Nephron (organoid): ENCODE results near the gene TRAPPC12.
A peak's percentile ranks its signal among the peaks of the same experiment; 100 is the strongest.

Experiments used
- H3K27ac Mint-ChIP-seq, 3 experiments: 2 replicates each; pipeline ENCODE4 v1.8.0; 2020; ENCODE audit warnings: mixed read lengths in 3 of 3, mild to moderate bottlenecking in 2 of 3, moderate library complexity in 1 of 3
- H3K27me3 Mint-ChIP-seq: 2 replicates; pipeline ENCODE4 v1.8.0; 2021; ENCODE audit warnings: low read depth, mild to moderate bottlenecking, moderate library complexity, mixed read lengths
- H3K36me3 Mint-ChIP-seq: 2 replicates; pipeline ENCODE4 v1.8.0; 2020; ENCODE audit warnings: low read depth, mixed read lengths
- H3K4me1 Mint-ChIP-seq: 2 replicates; pipeline ENCODE4 v1.8.0; 2020; ENCODE audit warnings: mixed read lengths
- H3K4me3 Mint-ChIP-seq, 3 experiments: 2 replicates each; pipeline ENCODE4 v1.8.0; 2020; ENCODE audit warnings: mild to moderate bottlenecking in 3 of 3, mixed read lengths in 3 of 3, moderate library complexity in 2 of 3
- H3K9me3 Mint-ChIP-seq: 2 replicates; pipeline ENCODE4 v1.8.0; 2020; ENCODE audit warnings: mixed read lengths
- TF ChIP-seq, protein P1 (sequence below), 3 experiments: fragments of 200-600 bp; sonication (generic); IDR thresholded peaks; one replicate each; pipeline ENCODE4 v1.5.0; 2021; ENCODE audit warnings: antibody characterized with exemption in 3 of 3; ENCODE audit not compliant: unreplicated experiment in 3 of 3

Gene TRAPPC12

DNA sequence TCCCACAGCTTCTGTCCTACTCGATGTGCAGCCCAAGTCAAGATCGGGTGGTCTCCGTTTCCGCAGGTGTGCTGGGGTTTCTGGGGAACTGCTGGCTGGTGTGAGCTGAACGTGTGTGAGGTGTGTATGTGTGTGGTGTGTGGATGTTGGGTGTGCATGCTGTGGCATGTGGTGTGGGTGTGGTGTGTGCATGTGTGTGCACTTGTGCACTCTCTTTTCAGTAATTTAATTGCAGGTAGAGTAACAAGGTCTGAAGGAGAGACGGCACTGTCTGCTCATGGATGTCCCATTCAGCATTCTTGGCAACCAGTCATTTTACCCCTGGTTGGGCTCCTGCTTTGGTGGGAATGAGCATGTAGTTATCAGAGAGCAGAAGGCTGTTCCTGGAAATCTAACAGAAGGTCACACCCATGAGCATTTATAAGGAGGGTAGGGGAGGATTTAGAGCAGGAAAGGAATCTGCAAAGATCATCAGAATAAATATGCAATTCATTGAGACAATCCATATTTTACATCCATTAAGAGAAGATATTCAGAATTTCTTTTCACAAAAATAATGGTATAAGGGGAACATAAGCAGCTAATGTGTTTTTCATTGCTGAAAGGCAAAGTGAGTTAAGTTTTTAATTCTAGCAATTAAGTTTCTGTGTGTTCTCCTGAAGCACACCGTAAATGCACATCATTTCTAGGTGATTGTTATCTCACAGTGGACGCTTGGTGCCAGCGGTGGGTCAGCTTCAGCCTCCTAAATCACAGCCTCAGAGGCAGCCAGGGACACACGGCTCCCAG, 79.1 kb downstream of the TRAPPC12 start:
- Mint-ChIP-seq H3K27ac (no peak overlapping the region), H3K9me3 (no peaks in the 10 kb centered on the region), H3K4me3 (no peak overlapping the region), H3K4me1 (peaks cover 35% of the 10 kb centered on the region), H3K36me3 (peaks cover 25% of the 10 kb centered on the region), H3K27me3 (no peaks in the 10 kb centered on the region)
- TF ChIP-seq, protein P1, sequence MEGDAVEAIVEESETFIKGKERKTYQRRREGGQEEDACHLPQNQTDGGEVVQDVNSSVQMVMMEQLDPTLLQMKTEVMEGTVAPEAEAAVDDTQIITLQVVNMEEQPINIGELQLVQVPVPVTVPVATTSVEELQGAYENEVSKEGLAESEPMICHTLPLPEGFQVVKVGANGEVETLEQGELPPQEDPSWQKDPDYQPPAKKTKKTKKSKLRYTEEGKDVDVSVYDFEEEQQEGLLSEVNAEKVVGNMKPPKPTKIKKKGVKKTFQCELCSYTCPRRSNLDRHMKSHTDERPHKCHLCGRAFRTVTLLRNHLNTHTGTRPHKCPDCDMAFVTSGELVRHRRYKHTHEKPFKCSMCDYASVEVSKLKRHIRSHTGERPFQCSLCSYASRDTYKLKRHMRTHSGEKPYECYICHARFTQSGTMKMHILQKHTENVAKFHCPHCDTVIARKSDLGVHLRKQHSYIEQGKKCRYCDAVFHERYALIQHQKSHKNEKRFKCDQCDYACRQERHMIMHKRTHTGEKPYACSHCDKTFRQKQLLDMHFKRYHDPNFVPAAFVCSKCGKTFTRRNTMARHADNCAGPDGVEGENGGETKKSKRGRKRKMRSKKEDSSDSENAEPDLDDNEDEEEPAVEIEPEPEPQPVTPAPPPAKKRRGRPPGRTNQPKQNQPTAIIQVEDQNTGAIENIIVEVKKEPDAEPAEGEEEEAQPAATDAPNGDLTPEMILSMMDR (IDR thresholded peaks at IDR 0.05; ENCODE audit: unreplicated experiment in 3 of 3) = no peak

DNA sequence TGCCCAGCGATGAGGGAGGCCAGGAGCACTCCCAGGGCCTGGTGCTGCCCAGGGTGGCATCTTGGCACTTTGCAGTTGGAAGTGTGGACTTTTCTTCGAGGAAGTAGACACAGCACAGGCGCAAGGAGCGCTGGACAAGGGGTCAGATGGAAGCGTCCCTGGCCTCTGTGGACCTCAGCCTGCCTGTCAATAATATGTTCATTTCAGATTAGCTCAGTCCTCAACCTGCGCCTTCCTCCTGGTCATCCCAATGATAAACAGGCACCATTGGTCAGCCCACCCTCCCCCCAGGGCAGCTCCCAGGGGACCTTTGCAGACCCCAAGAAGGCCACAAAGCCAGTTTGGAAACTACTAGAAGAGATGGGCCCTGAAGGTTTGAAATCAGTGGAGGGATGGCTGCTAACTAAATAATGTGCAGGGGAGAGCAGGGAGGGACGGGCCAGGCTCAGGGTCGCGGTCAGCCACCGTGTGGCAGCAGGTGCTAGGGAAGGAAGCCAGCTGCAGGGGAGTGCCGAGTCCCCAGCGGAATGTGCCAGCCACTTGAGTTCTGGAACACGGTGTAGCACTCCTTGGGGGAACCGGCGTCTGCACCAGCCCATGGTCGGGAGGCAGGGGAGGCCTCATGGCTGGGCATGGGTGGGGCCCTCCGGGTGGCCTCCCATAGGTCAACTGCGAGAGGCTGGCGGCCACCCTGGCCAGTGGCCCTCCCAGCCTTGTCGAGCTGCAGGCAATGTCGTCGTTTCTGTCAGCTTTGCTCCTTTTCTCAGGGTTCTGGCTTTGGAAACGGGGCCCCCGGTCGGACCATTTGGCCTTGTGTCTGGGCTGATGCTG, 79.9 kb downstream of the TRAPPC12 start:
- Mint-ChIP-seq H3K4me1 (peaks cover 31% of the 10 kb centered on the region), H3K4me3 (no peak overlapping the region), H3K9me3 (no peaks in the 10 kb centered on the region), H3K36me3 (peaks cover 21% of the 10 kb centered on the region), H3K27ac (peak overlapping the region in 1 of 3 experiments; percentile 70), H3K27me3 (no peaks in the 10 kb centered on the region)
- TF ChIP-seq, protein P1 (IDR thresholded peaks at IDR 0.05; ENCODE audit: unreplicated experiment in 3 of 3) = no peak

DNA sequence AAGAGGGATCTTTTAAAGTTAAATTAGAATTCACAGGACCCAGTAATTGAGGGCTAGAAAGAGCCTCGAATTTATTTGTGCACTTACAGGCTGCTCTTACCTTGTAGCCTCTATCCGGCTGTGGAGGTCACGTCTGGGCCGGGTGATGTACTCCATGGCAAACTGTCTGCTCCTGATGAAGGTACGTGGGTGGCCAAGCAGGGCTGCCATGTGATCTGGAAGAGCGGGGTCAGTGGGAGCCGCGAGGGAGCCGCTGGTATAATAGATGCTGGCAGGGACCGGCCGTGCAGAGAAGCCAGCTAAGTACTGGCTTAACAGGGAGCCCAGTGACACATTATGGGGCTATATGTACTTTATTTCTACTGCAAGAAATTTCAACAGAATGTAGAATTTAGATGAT, 80.7 kb downstream of the TRAPPC12 start:
- TF ChIP-seq, protein P1 (IDR thresholded peaks at IDR 0.05; ENCODE audit: unreplicated experiment in 3 of 3) = no peak
- Mint-ChIP-seq H3K4me1 (peaks cover 31% of the 10 kb centered on the region), H3K36me3 (peaks cover 21% of the 10 kb centered on the region), H3K9me3 (no peaks in the 10 kb centered on the region), H3K27ac (no peak overlapping the region), H3K4me3 (no peak overlapping the region), H3K27me3 (no peaks in the 10 kb centered on the region)

DNA sequence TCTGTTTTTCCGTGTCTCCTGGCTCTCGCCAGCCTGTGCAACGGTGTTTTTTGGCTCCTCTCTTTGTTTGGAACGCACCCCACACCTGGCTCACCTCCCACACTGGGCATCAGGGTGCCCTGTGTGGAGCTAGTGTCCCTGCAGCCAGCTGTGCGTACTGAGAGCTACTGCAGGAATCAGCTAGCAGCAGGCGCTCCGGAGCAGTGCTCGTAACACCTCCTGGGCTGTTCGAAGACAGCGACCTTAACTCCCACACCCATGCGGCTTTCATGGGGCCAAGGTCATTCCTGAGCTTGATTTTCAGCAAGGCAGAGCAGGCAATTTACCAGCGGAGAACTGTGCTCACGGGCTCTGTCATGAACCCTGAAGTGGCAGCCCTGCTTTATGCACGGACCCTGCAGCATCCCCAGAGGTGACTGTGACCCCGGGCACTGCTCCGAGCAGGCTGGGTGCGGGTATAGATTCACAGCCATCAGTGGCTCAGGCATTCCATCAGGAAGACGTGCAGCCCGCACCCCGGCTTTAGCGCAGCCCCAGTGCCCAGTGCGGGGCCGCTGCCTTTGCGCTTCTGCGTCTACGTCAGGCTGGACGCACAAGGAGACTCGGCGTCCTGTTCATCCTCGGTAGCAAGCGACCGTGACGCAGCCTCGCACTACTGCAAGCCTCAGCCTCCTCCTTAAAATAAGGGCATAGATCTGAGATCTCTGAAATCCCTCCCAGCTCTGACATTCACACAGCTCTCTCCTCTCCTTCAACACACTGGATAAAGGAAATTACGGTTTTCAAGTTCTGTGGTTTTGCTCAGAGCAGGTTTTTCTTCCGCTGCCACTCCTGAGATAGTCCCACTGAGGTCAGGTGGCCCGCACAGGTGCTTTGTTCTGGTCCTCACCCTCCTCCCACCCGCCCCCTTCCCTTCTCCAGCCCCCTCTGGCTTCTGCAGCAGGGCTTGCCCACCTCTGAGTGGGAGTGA, 81.6 kb downstream of the TRAPPC12 start:
- peaks cover 31% of the 10 kb centered on the region for H3K4me1 Mint-ChIP-seq

More for the DNA sequence above, 81.6 kb downstream of the TRAPPC12 start:
- Mint-ChIP-seq H3K27ac (peak overlapping the region in 1 of 3 experiments; percentile 75), H3K9me3 (no peaks in the 10 kb centered on the region), H3K27me3 (no peaks in the 10 kb centered on the region), H3K36me3 (peaks cover 11% of the 10 kb centered on the region), H3K4me3 (no peak overlapping the region)
- TF ChIP-seq, protein P1 (IDR thresholded peaks at IDR 0.05; ENCODE audit: unreplicated experiment in 3 of 3) = no peak
